ENCODE measurements around the gene ENAH.

The ENAH gene

DNA sequence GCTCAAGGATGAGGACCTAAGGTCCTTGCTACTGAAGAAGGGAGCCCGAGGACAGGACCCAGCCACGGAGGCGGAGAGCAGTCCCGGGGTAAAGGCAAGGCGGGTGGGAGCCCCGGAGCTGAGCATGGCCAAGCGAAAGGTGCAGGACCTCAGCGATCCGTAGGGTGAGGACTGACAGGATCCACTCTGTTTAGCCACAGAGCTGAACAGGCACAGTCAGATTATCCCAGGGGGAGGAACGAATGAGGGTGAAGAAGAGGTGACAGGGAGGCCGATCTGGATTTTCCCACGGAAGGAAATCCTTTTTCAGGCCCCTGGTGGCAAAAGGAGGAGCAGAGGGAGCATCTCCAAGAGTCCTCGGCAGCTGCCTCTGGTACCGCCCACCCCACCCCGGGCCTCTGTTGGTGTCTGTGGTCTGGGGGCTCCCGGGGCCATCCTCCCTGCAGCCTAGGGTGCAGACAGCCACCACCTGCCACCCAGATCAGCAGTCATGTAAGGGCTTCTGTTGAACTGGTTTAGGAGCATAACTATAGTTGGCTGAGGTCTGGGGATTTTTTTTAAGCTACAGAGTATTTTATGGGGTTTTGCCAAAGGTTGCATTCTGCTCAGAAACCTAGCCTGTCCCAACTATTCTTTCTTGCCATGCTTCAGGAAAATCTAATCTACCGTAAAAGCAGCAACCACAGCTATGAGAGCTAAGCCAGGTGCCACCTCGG is 192.7 kb downstream of the ENAH start:
- Histone ChIP-seq H3K4me1 (ENCODE audit: control insufficient read depth, low read length) (no peaks in the 10 kb centered on the region), H3K9me3 (ENCODE audit: control insufficient read depth, insufficient read depth, low read length) (no peaks in the 10 kb centered on the region), H3K4me3 (ENCODE audit: low read length) (no peak overlapping the region), H4K20me1 (ENCODE audit: control insufficient read depth, insufficient read depth, low read depth, low read length) (no peaks in the 10 kb centered on the region), H3K36me3 (ENCODE audit: control insufficient read depth, low read length) (no peaks in the 10 kb centered on the region), H3K9me2 (replicated peaks; ENCODE audit: control insufficient read depth, low read length) (no peaks in the 10 kb centered on the region), H3K27ac (ENCODE audit: low read depth, low read length) (no peak overlapping the region), H3K4me2 (ENCODE audit: low read length) (no peak overlapping the region), H3K79me2 (ENCODE audit: control insufficient read depth, low read length) (no peaks in the 10 kb centered on the region), H3F3A (ENCODE audit: control insufficient read depth, insufficient read depth) (no peaks in the 10 kb centered on the region), H3K27me3 (ENCODE audit: control insufficient read depth, low read length) (peaks cover 4% of the 10 kb centered on the region; the same call in 1 of the 2 replicates)
- TF ChIP-seq EZH2phosphoT487 (IDR thresholded peaks at IDR 0.05; ENCODE audit: borderline replicate concordance, low read length) = no peak
- TF ChIP-seq, protein P1, sequence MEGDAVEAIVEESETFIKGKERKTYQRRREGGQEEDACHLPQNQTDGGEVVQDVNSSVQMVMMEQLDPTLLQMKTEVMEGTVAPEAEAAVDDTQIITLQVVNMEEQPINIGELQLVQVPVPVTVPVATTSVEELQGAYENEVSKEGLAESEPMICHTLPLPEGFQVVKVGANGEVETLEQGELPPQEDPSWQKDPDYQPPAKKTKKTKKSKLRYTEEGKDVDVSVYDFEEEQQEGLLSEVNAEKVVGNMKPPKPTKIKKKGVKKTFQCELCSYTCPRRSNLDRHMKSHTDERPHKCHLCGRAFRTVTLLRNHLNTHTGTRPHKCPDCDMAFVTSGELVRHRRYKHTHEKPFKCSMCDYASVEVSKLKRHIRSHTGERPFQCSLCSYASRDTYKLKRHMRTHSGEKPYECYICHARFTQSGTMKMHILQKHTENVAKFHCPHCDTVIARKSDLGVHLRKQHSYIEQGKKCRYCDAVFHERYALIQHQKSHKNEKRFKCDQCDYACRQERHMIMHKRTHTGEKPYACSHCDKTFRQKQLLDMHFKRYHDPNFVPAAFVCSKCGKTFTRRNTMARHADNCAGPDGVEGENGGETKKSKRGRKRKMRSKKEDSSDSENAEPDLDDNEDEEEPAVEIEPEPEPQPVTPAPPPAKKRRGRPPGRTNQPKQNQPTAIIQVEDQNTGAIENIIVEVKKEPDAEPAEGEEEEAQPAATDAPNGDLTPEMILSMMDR (IDR thresholded peaks at IDR 0.05; ENCODE audit: low read depth, low read length, poor library complexity, severe bottlenecking) = no peak

DNA sequence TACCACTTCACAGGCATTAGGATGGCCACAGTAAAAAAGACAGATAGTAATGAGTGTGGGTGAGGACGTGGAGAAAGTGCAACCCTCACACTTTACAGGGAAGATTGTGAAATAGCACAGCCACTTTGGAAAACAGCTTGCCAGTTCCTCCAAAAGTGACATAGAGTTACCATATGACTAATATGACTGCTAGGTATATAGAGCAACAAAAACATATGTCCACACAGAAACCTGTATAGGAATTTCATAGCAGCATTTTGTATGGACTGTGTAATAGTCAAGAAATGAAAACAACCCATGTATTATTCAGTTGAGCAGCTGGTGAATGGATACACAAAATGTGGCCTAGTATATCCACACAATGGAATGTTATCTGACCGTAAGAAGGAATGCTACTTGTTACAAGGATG is 194.7 kb downstream of the ENAH start:
- H3K4me2 ChIP-seq (ENCODE audit: low read length) = no peak overlapping the region
- H3K4me1 ChIP-seq (ENCODE audit: control insufficient read depth, low read length) = peaks cover 5% of the 10 kb centered on the region
- H3K27ac ChIP-seq (ENCODE audit: low read depth, low read length) = no peak overlapping the region
- no peak overlapping the region for H3K4me3 ChIP-seq (ENCODE audit: low read length)
- no peaks in the 10 kb centered on the region for H3K9me3 ChIP-seq (ENCODE audit: control insufficient read depth, insufficient read depth, low read length)
- H3K79me2 ChIP-seq (ENCODE audit: control insufficient read depth, low read length) = no peaks in the 10 kb centered on the region
- H3K36me3 ChIP-seq (ENCODE audit: control insufficient read depth, low read length) = no peaks in the 10 kb centered on the region
- H3K9me2 ChIP-seq (replicated peaks; ENCODE audit: control insufficient read depth, low read length) = no peaks in the 10 kb centered on the region
- no peaks in the 10 kb centered on the region for H3F3A ChIP-seq (ENCODE audit: control insufficient read depth, insufficient read depth)
- H4K20me1 ChIP-seq (ENCODE audit: control insufficient read depth, insufficient read depth, low read depth, low read length) = no peaks in the 10 kb centered on the region
- TF ChIP-seq, protein P1 (IDR thresholded peaks at IDR 0.05; ENCODE audit: low read depth, low read length, poor library complexity, severe bottlenecking) = no peak
- no peak for TF ChIP-seq EZH2phosphoT487 (IDR thresholded peaks at IDR 0.05; ENCODE audit: borderline replicate concordance, low read length)
- peaks cover 4% of the 10 kb centered on the region; the same call in 1 of the 2 replicates for H3K27me3 ChIP-seq (ENCODE audit: control insufficient read depth, low read length)

DNA sequence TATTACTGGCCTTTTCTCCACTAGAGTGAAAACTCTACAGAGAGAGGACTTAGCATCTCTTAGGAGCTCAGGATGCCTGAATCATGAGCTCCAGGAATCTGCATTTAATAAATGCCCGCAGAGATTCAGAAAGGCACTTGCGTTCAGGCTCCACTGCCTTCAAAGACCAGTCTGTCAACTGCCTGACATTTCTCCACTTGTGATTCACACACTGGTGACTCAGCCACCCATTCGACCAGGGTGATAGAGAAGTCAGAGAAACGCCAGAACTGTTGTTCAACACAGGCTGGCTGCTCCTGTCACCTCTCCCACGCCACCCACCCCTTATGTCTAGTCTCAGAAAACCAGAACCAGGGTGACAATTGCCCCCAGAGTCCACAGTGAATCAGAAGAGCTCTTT is 198.2 kb downstream of the ENAH start:
- Histone ChIP-seq H3K9me3 (ENCODE audit: control insufficient read depth, insufficient read depth, low read length) (no peaks in the 10 kb centered on the region), H3K9me2 (replicated peaks; ENCODE audit: control insufficient read depth, low read length) (no peaks in the 10 kb centered on the region), H4K20me1 (ENCODE audit: control insufficient read depth, insufficient read depth, low read depth, low read length) (no peaks in the 10 kb centered on the region), H3K79me2 (ENCODE audit: control insufficient read depth, low read length) (no peaks in the 10 kb centered on the region), H3K4me1 (ENCODE audit: control insufficient read depth, low read length) (peaks cover 5% of the 10 kb centered on the region), H3K4me3 (ENCODE audit: low read length) (no peak overlapping the region), H3K4me2 (ENCODE audit: low read length) (no peak overlapping the region), H3F3A (ENCODE audit: control insufficient read depth, insufficient read depth) (no peaks in the 10 kb centered on the region), H3K27ac (ENCODE audit: low read depth, low read length) (no peak overlapping the region), H3K27me3 (ENCODE audit: control insufficient read depth, low read length) (no peaks in the 10 kb centered on the region; the same call in 1 of the 2 replicates), H3K36me3 (ENCODE audit: control insufficient read depth, low read length) (no peaks in the 10 kb centered on the region)
- TF ChIP-seq, protein P1 (IDR thresholded peaks at IDR 0.05; ENCODE audit: low read depth, low read length, poor library complexity, severe bottlenecking) = no peak
- TF ChIP-seq EZH2phosphoT487 (IDR thresholded peaks at IDR 0.05; ENCODE audit: borderline replicate concordance, low read length) = no peak
